ENCODE measurements around the gene HUS1. TPM values are rescaled to one million over a fixed set of nuclear protein-coding genes. Genes with fewer than 3 reads are reported as not detected.

Gene HUS1
- total and polyA plus RNA-seq, 2 of the 4 experiments (the other 2 are of a cell fraction) = 16.2 to 18.3 TPM

DNA sequence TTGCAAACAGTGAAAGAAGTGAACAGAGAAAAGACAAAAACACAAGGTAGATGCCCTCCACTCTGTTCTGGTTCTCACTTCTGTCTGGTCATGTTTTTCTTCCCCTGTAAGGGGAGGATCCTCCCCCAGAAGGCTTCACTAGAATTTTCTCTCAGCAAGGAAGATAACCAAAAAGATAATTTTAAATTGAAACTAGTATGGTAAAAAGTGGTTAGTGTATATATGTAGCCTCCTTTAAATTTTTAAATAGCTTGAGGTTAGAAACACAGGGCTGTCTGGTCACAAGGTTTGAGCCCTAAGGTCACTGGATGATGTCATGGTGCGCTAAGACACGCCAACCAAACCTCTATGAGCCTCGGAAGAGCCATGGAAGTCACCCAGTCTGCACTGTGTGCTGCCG lies 25.6 kb downstream of the HUS1 start:
- H3K4me3 ChIP-seq (ENCODE audit: insufficient read depth, low read depth, low read length) = no peak overlapping the region
- no peak overlapping the region for H4K5ac ChIP-seq (ENCODE audit: low read depth, low read length)
- no peaks in the 10 kb centered on the region for H3K9me3 ChIP-seq (ENCODE audit: control insufficient read depth, insufficient read depth, low read length)
- TF ChIP-seq, protein P1, sequence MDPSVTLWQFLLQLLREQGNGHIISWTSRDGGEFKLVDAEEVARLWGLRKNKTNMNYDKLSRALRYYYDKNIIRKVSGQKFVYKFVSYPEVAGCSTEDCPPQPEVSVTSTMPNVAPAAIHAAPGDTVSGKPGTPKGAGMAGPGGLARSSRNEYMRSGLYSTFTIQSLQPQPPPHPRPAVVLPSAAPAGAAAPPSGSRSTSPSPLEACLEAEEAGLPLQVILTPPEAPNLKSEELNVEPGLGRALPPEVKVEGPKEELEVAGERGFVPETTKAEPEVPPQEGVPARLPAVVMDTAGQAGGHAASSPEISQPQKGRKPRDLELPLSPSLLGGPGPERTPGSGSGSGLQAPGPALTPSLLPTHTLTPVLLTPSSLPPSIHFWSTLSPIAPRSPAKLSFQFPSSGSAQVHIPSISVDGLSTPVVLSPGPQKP (IDR thresholded peaks at IDR 0.05; ENCODE audit: borderline replicate concordance, low read depth, low read length) = no peak
- TF ChIP-seq MXI1 (IDR thresholded peaks at IDR 0.05; ENCODE audit: borderline replicate concordance, low read depth, low read length) = no peak
- no peak for TF ChIP-seq MAZ (IDR thresholded peaks at IDR 0.05; ENCODE audit: borderline replicate concordance, low read depth, low read length)
- no peak for TF ChIP-seq NFE2L2 (IDR thresholded peaks at IDR 0.05; ENCODE audit: low read depth, low read length)
- no peak for TF ChIP-seq RAD21 (IDR thresholded peaks at IDR 0.05; ENCODE audit: low read length)
- no peak for TF ChIP-seq USF2 (IDR thresholded peaks at IDR 0.05; ENCODE audit: low read depth, low read length)
- TF ChIP-seq CEBPB (IDR thresholded peaks at IDR 0.05; ENCODE audit: low read depth, low read length) = no peak
- no peak for TF ChIP-seq RFX5 (IDR thresholded peaks at IDR 0.05; ENCODE audit: low read depth, low read length)
- TF ChIP-seq FOS (IDR thresholded peaks at IDR 0.05; ENCODE audit: low read depth, low read length) = no peak
- TF ChIP-seq BHLHE40 (IDR thresholded peaks at IDR 0.05; ENCODE audit: low read depth, low read length) = no peak
- TF ChIP-seq CTCF (conservative IDR thresholded peaks at IDR 0.05; ENCODE audit: low read depth, low read length) = no peak
- TF ChIP-seq MAFK (IDR thresholded peaks at IDR 0.05; ENCODE audit: low read depth, low read length) = no peak
- TF ChIP-seq RCOR1 (IDR thresholded peaks at IDR 0.05; ENCODE audit: insufficient replicate concordance, low read length) = no peak
- TF ChIP-seq POLR2A (IDR thresholded peaks at IDR 0.05; ENCODE audit: low read depth, low read length) = no peak
- no peak for TF ChIP-seq CHD1 (IDR thresholded peaks at IDR 0.05; ENCODE audit: low read depth, low read length)
- TF ChIP-seq SMC3 (IDR thresholded peaks at IDR 0.05; ENCODE audit: low read depth, low read length) = no peak
- H3K14ac ChIP-seq (replicated peaks; ENCODE audit: low read depth, low read length) = no peak overlapping the region
- WGBS, 2 experiments (ENCODE audit: extremely low coverage in 2 of 2, insufficient read length in 1 of 2) = 79% methylated on average over 3 of the region's 4 CpGs; no CpG with 5 or more reads in 1 of the 2 experiments
- peaks cover 4% of the 10 kb centered on the region; the same call in 1 of the 2 replicates for H4K20me1 ChIP-seq (ENCODE audit: insufficient read depth, low read length)
- no peak overlapping the region for H3K4ac ChIP-seq (ENCODE audit: low read depth, low read length)
- H4K91ac ChIP-seq (ENCODE audit: insufficient read depth, low read depth, low read length) = no peak overlapping the region
- no peaks in the 10 kb centered on the region for H3K27me3 ChIP-seq (ENCODE audit: control insufficient read depth, insufficient read depth, low read length)
- H3K56ac ChIP-seq (ENCODE audit: extremely low read depth, insufficient read depth, low read length) = no peak overlapping the region
- H2AFZ ChIP-seq (replicated peaks; ENCODE audit: low read length, poor library complexity) = no peak overlapping the region
- no peak overlapping the region for H2BK120ac ChIP-seq (ENCODE audit: low read depth, low read length)
- in situ Hi-C loops (cut with MboI; ENCODE audit: low sequenced_read_pairs) (no loop called here), intact Hi-C loops (cut with micrococcal nuclease) (no loop called here), dilution Hi-C loops (cut with HindIII; ENCODE audit: low sequenced_read_pairs, unreplicated experiment) (no loop called here)
- peaks cover 4% of the 10 kb centered on the region for H3K36me3 ChIP-seq (ENCODE audit: control insufficient read depth, insufficient read depth, low read length)
- H3K4me2 ChIP-seq (ENCODE audit: low read depth, low read length) = no peak overlapping the region
- ATAC-seq (ENCODE audit: low read depth) (no peak), DNase-seq (no peak)
- H2AK5ac ChIP-seq (ENCODE audit: low read depth, low read length) = no peak overlapping the region
- H3K18ac ChIP-seq (ENCODE audit: low read depth, low read length) = no peak overlapping the region
- H2AK9ac ChIP-seq (replicated peaks; ENCODE audit: low read depth, low read length, poor library complexity) = no peak overlapping the region
- H2BK5ac ChIP-seq (ENCODE audit: low read depth, low read length, poor library complexity, severe bottlenecking) = no peak overlapping the region
- H3K23ac ChIP-seq (ENCODE audit: low read depth, low read length) = no peak overlapping the region
- H3K27ac ChIP-seq (ENCODE audit: insufficient read depth, low read length) = no peak overlapping the region
- ChIA-PET CTCF (interaction anchor here (1.3 kb wide), 1 partner anchor 9 kb away, joined by 7 read pairs; no protein-coding TSS in a partner anchor), POLR2A (ENCODE audit: unreplicated experiment) (interaction anchor here (0.5 to 0.6 kb wide), 2 partner anchors 11 to 533 kb away, joined by 3 read pairs; no protein-coding TSS in a partner anchor)
- H2BK15ac ChIP-seq (ENCODE audit: low read depth, low read length) = no peak overlapping the region
- no TSS peak for BruUV-seq (replicated peaks)
- no peak overlapping the region for H3K9ac ChIP-seq (ENCODE audit: low read depth, low read length)
- peaks cover 5% of the 10 kb centered on the region for H3K9me1 ChIP-seq (ENCODE audit: insufficient read depth, low read length)
- H3K4me1 ChIP-seq (ENCODE audit: control insufficient read depth, insufficient read depth, low read length) = peaks cover 4% of the 10 kb centered on the region; the same call in 1 of the 2 replicates
- H3K79me1 ChIP-seq (ENCODE audit: low read depth in 1 of 2, low read length in 2 of 2) = peaks cover 10 to 14% of the 10 kb centered on the region in 2 experiments; a peak in 3 of 4 replicates
- H4K8ac ChIP-seq (ENCODE audit: low read depth in 2 of 2, low read length in 2 of 2) = no peak overlapping the region
- H2BK20ac ChIP-seq (ENCODE audit: low read depth, low read length) = no peak overlapping the region
